ENCODE data around the gene NOL7.

Gene NOL7

GRCh38 chr6:13654496-13654895 is 39.4 kb downstream of the NOL7 start:
- no peak for DNase-seq (ENCODE audit: low read depth)

DNA sequence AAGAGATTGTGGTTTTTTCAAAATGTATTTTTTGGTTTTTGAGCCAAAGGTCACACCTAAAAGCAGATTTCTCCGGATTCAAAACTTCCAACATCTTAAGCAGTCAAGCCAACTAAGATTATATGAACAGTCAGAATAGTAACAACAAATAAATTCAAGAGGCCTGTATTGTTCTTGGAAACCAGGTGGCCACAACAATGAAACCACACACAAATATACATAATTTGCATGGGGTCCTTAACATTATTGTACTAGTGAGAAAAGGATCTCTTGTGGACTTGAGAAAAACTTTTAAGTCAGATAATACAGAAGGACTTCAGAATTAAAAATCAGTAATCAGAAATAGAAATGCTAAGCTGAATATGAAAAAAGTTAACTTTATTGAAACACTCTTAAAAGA is 40.6 kb downstream of the NOL7 start:
- no peak for DNase-seq (ENCODE audit: low read depth)

- DNase-seq (ENCODE audit: low read depth) = no peak
These were observed 45.1 kb downstream of the NOL7 start for GRCh38 chr6:13660273-13660672.

DNA sequence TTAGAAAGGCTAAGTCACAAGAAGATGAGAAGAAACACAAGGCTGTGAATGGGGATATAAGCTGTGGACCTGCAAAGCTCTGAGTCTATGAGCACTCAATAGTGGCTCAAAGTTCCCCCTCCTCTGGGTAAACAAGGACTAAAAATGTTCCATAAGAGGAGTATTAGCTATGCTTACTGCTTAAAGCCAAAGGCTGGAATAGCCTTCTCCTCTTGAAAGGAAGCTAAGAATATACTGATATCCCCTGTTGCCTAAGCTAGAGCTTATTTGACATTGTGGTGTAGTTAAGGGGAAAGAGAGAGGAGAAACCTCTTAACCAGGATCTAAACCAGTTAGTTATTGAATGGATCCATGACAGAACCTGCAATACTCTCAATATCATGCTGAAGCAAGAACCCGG is 45.8 kb downstream of the NOL7 start:
- DNase-seq (ENCODE audit: low read depth) = no peak

GRCh38 chr6:13661647-13662046 is 46.5 kb downstream of the NOL7 start:
- DNase-seq (ENCODE audit: low read depth) = no peak

DNA sequence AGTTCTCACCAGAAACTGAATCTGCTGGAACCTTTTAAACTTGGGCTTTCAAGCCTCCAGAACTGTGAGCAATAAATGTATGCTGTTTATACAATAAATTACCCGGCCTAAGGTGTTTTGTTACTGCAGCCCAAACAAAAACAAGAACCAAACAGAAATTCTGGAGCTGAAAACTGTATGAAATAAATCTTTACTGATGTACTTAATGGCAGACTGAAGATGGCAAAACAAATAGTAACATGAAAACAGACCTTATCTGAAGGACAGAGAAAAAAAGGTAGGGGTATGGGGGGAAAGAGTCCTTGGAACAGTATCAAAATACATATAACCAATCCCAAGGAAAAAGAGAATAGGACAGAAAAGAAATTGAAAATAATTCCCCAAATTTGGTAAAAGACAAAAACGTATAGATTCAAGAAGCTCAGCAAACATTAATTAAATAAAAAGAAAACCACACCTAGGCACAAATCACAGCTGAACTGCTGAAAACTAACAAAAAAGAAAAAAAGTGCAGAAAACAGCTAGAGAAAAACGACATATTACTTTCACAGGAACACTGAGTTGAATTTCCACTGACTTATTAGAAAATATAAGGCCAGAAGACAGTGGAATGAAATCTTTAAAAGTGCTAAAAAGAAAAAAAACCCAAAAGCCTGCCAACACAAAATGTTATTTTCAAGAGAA is 47.7 kb downstream of the NOL7 start:
- DNase-seq (ENCODE audit: low read depth) = no peak

DNA sequence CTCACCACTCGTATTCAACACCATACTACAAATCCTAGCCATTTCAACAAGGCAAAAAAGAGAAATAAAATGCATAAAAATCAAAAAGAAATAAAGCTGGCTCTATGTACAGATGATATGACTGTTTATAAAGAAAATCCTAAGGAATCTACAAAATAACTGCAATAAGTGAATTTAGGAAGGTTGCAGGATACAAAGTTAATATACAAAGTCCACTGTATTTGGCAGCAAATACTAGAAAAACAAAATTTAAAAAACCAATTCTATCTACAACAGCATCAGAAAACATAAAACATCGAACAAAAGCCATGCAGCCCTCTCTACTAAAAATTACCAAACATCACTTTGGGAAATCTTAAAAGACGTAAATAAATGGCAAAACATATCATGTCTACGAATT is 48.9 kb downstream of the NOL7 start:
- no peak for DNase-seq (ENCODE audit: low read depth)

GRCh38 chr6:13664703-13665352 is 49.7 kb downstream of the NOL7 start:
- DNase-seq (ENCODE audit: low read depth) = no peak

GRCh38 chr6:13666194-13667105 is 51.3 kb downstream of the NOL7 start:
- peak; percentile 12 for DNase-seq (ENCODE audit: low read depth)

DNA sequence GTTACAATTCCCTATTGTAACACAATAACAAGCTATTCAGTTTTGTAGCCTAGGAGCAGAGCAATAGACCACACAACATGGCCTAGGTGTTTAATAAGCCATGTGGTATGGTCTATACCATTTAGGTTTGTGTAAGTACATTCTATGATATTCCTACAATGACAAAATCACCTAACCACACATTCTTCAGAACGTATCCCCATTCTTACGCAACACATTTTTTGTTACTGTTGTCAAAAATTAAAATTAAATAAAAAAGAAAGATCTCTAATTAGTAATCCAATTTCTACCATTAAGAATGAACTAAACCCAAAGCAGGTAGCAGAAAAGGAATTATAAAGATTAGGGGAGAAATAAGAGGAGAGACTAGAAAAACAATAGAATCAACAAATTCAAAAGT is 52.5 kb downstream of the NOL7 start:
- no peak for DNase-seq (ENCODE audit: low read depth)

- no peak for DNase-seq (ENCODE audit: low read depth)
These were observed 53.3 kb downstream of the NOL7 start for GRCh38 chr6:13668291-13668928.

- no peak for DNase-seq (ENCODE audit: low read depth)
These were observed 54.3 kb downstream of the NOL7 start for GRCh38 chr6:13669476-13669875.
